HEK293T (cell line): ENCODE results near the gene ARHGAP42.

Source experiments
- ARNT ChIP-seq: fragments of 450-650 bp; IDR thresholded peaks from 2 replicates; pipeline ENCODE4 v1.6.1; 2017; ENCODE audit warnings: mild to moderate bottlenecking
- BHLHE40 ChIP-seq: fragments of 450-650 bp; IDR thresholded peaks from 2 replicates; pipeline ENCODE4 v1.6.1; 2016; ENCODE audit warnings: mild to moderate bottlenecking, moderate library complexity, borderline replicate concordance
- CTBP1 ChIP-seq: fragments of 450-650 bp; IDR thresholded peaks from 2 replicates; pipeline ENCODE4 v1.6.1; 2016; ENCODE audit warnings: borderline replicate concordance
- FOXA1 ChIP-seq: fragments of 450-650 bp; IDR thresholded peaks from 2 replicates; pipeline ENCODE4 v1.6.1; 2016; ENCODE audit warnings: mild to moderate bottlenecking
- FOXK2 ChIP-seq: fragments of 450-650 bp; IDR thresholded peaks from 2 replicates; pipeline ENCODE4 v1.6.1; 2016; ENCODE audit warnings: mild to moderate bottlenecking
- FOXM1 ChIP-seq: fragments of 450-650 bp; IDR thresholded peaks from 2 replicates; pipeline ENCODE4 v1.6.1; 2017; ENCODE audit warnings: mild to moderate bottlenecking, borderline replicate concordance
- LEF1 ChIP-seq: fragments of 450-650 bp; IDR thresholded peaks from 2 replicates; pipeline ENCODE4 v1.6.1; 2017; ENCODE audit warnings: mild to moderate bottlenecking, borderline replicate concordance
- NFRKB ChIP-seq: fragments of 450-650 bp; IDR thresholded peaks from 2 replicates; pipeline ENCODE4 v1.6.1; 2016; ENCODE audit warnings: mild to moderate bottlenecking, moderate library complexity
- SP1 ChIP-seq: fragments of 450-650 bp; IDR thresholded peaks from 2 replicates; pipeline ENCODE4 v1.6.1; 2017
- SUZ12 ChIP-seq: fragments of 450-650 bp; IDR thresholded peaks from 2 replicates; pipeline ENCODE4 v1.6.1; 2016; ENCODE audit warnings: mild to moderate bottlenecking
- TARDBP ChIP-seq: fragments of 450-650 bp; IDR thresholded peaks from 2 replicates; pipeline ENCODE4 v1.6.1; 2016

DNA sequence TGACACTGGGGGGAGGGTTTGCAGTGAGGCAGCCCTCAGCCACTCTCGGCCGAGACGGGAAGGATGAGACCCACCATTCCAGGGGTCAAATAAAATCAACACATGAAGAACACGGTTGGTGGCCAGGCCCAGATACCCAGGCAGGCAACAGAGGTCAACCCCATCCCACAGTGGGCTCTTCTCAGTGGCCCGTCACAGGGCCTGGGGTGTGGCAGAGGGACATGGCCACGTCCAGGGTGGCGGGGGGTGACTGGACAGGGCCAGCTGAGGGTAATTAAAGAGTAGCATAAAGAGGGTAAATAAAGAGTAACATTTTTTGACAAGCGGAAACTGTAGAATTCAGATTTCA, 188.4 kb downstream of the ARHGAP42 start:
- TF ChIP-seq LEF1, result no peak
- TF ChIP-seq FOXM1, result no peak
- TF ChIP-seq CTBP1, result no peak
- TF ChIP-seq SP1, result no peak
- TF ChIP-seq BHLHE40, result no peak
- TF ChIP-seq FOXK2, result no peak
- no peak for TF ChIP-seq SUZ12
- no peak for TF ChIP-seq FOXA1
- TF ChIP-seq TARDBP, result no peak
- no peak for TF ChIP-seq ARNT
- no peak for TF ChIP-seq NFRKB
